Vagina (tissue), 2 donors: ENCODE measurements around the gene NRG3.
"Not testable (repeated sequence)": the region's sequence is repeated elsewhere in the genome, so short reads cannot be mapped to it uniquely, and the experiment has no call there.

ENCODE experiments used
- POLR2A ChIP-seq, 2 donors: fragments of 450-650 bp; IDR thresholded peaks; one replicate each; pipeline ENCODE4 v1.6.1; 2017; ENCODE audit warnings: antibody characterized with exemption in 2 of 2, mild to moderate bottlenecking in 2 of 2, moderate library complexity in 2 of 2
- POLR2AphosphoS5 ChIP-seq, 2 donors: sonication (generic); formaldehyde crosslinking; IDR thresholded peaks; one replicate each; pipeline ENCODE4 v1.9.0; 2017; ENCODE audit warnings: antibody characterized with exemption in 2 of 2, mild to moderate bottlenecking in 2 of 2, low read depth in 1 of 2; ENCODE audit not compliant: insufficient read depth in 1 of 2
- TF ChIP-seq, protein P1 (sequence below), 3 experiments: fragments of 450-650 bp in 2 of 3; fragments of 200-600 bp in 1 of 3; sonication (generic) in 1 of 3; IDR thresholded peaks; one replicate each; pipeline ENCODE4 v1.5.1; 2017 to 2019; ENCODE audit warnings: antibody characterized with exemption in 3 of 3, mild to moderate bottlenecking in 2 of 3, moderate library complexity in 2 of 3

GRCh38 chr10:82960421-82961060 lies 1085.5 kb downstream of the NRG3 start:
- TF ChIP-seq, protein P1, sequence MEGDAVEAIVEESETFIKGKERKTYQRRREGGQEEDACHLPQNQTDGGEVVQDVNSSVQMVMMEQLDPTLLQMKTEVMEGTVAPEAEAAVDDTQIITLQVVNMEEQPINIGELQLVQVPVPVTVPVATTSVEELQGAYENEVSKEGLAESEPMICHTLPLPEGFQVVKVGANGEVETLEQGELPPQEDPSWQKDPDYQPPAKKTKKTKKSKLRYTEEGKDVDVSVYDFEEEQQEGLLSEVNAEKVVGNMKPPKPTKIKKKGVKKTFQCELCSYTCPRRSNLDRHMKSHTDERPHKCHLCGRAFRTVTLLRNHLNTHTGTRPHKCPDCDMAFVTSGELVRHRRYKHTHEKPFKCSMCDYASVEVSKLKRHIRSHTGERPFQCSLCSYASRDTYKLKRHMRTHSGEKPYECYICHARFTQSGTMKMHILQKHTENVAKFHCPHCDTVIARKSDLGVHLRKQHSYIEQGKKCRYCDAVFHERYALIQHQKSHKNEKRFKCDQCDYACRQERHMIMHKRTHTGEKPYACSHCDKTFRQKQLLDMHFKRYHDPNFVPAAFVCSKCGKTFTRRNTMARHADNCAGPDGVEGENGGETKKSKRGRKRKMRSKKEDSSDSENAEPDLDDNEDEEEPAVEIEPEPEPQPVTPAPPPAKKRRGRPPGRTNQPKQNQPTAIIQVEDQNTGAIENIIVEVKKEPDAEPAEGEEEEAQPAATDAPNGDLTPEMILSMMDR (IDR thresholded peaks at IDR 0.05) = not testable (repeated sequence)
- not testable (repeated sequence) for TF ChIP-seq POLR2A (IDR thresholded peaks at IDR 0.05); POLR2AphosphoS5 (IDR thresholded peaks at IDR 0.05; ENCODE audit: insufficient read depth in 1 of 2, low read depth in 1 of 2)
